ENCODE data around the gene AOC2.
"Not testable (repeated sequence)": the region's sequence is repeated elsewhere in the genome, so short reads cannot be mapped to it uniquely, and the experiment has no call there.

AOC2 gene

GRCh38 chr17:42855048-42855596 is 10.7 kb downstream of the AOC2 start:
- no peak for DNase-seq

GRCh38 chr17:42856093-42856492 is 11.7 kb downstream of the AOC2 start:
- not testable (repeated sequence) for DNase-seq

- DNase-seq: not testable (repeated sequence)
Measured at GRCh38 chr17:42856516-42856915, 12.1 kb downstream of the AOC2 start.

GRCh38 chr17:42857389-42857788 is 13.0 kb downstream of the AOC2 start:
- no peak for DNase-seq

- no peak for DNase-seq
Measured at GRCh38 chr17:42865638-42866094, 21.3 kb downstream of the AOC2 start.

- DNase-seq: no peak
Measured at GRCh38 chr17:42866216-42866615, 21.8 kb downstream of the AOC2 start.

GRCh38 chr17:42866631-42867575 is 22.5 kb downstream of the AOC2 start:
- no peak for DNase-seq

- not testable (repeated sequence) for DNase-seq
Measured at GRCh38 chr17:42867694-42868261, 23.4 kb downstream of the AOC2 start.

GRCh38 chr17:42868338-42868737 is 24.0 kb downstream of the AOC2 start:
- no peak for DNase-seq

GRCh38 chr17:42871647-42872046 is 27.3 kb downstream of the AOC2 start:
- no peak for DNase-seq

GRCh38 chr17:42872251-42872965 is 28.0 kb downstream of the AOC2 start:
- DNase-seq: no peak

GRCh38 chr17:42873315-42873714 is 28.9 kb downstream of the AOC2 start:
- no peak for DNase-seq

- DNase-seq: not testable (repeated sequence)
Measured at GRCh38 chr17:42873932-42874695, 29.7 kb downstream of the AOC2 start.

- DNase-seq: no peak
Measured at GRCh38 chr17:42877037-42877436, 32.7 kb downstream of the AOC2 start.

GRCh38 chr17:42878123-42878880 is 33.9 kb downstream of the AOC2 start:
- DNase-seq: no peak

- DNase-seq: no peak
Measured at GRCh38 chr17:42878924-42879595, 34.7 kb downstream of the AOC2 start.

GRCh38 chr17:42879596-42879985 is 35.2 kb downstream of the AOC2 start:
- no peak for DNase-seq

GRCh38 chr17:42880776-42881310 is 36.5 kb downstream of the AOC2 start:
- no peak for DNase-seq

- DNase-seq: not testable (repeated sequence)
Measured at GRCh38 chr17:42881706-42882105, 37.3 kb downstream of the AOC2 start.

GRCh38 chr17:42882166-42882565 is 37.8 kb downstream of the AOC2 start:
- no peak for DNase-seq

All from CD4-positive, alpha-beta T cell treated with Interleukin-10 for 1 hour (primary cell).